Stimulated activated CD4-positive, alpha-beta T cell treated with anti-CD3 and anti-CD28 coated beads, Interleukin-2, amount 100 ng/mL, for 48 hours (primary cell): Measurements from ENCODE around the gene JMJD7.

ENCODE experiments used
- DNase-seq, 2 donors: peaks; one replicate each; pipeline ENCODE4 v3.0.0-alpha.2; 2020

JMJD7 gene

DNA sequence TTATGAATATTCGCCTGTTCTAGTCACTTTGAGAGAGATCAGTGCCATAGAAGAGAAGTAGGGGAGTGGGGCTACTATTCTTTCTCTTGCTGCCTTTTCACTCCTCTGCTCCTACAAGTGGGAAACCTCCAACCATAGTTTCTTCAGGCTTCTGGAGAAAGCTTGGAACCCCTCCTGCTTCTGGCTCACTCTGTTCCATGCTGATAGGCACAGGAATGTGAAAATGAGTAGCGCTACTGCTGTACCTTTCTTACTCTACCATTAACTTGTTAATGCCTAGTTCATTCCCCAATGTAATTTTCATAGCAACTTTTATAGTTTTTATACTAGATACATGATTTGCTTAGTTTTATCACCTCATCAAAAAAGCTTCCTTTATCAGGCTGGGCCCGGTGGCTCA is 26.7 kb upstream of the JMJD7 start:
- DNase-seq = no peak

DNA sequence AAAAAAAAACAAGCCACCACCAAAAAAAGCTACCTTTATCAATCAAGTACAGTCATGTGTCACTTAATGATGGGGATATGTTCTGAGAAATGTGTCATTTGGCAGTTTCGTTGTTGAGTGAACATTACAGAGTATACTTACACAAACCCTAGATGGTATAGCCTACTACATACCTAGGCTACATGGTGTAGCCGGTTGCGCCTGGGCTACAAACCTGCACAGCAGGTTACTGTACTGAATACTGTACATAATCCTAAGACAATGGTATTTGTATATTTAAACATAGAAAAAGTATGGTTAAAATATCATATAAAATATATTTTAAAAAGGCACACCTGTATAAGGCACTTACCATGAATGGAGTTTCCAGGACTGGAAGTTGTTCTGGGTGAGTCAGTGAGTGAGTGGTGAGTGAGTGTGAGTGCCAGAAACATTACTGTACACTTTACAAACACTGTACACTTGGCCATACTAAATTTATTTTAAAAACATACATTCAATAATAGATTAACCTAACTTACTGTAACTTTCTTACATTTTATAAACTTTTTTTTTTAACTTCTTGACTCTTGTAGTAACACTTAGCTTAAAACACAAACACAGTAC is 25.9 kb upstream of the JMJD7 start:
- no peak for DNase-seq

GRCh38 chr15:41804361-41804760 is 23.5 kb upstream of the JMJD7 start:
- DNase-seq = no peak

GRCh38 chr15:41804916-41805666 is 22.8 kb upstream of the JMJD7 start:
- DNase-seq = no peak

DNA sequence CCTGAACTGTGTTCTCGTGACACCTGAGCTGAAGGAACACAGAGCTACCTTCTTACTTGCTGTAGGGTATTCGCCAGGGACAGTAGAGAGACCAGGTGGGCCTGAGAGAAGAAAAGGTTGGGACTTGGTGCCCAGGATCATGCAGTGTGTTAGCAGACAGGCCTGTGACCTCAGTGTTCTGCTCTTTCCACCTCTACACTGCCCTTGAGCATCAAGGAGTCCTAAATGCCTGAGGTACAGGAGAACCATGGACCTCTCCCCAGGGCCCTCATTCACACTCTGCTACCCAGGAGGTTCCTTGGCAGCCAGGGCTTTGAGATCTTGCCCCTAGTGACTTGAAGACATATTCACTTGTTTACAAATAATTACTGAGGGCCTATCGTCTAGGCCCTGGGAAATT is 22.2 kb upstream of the JMJD7 start:
- DNase-seq = no peak

DNA sequence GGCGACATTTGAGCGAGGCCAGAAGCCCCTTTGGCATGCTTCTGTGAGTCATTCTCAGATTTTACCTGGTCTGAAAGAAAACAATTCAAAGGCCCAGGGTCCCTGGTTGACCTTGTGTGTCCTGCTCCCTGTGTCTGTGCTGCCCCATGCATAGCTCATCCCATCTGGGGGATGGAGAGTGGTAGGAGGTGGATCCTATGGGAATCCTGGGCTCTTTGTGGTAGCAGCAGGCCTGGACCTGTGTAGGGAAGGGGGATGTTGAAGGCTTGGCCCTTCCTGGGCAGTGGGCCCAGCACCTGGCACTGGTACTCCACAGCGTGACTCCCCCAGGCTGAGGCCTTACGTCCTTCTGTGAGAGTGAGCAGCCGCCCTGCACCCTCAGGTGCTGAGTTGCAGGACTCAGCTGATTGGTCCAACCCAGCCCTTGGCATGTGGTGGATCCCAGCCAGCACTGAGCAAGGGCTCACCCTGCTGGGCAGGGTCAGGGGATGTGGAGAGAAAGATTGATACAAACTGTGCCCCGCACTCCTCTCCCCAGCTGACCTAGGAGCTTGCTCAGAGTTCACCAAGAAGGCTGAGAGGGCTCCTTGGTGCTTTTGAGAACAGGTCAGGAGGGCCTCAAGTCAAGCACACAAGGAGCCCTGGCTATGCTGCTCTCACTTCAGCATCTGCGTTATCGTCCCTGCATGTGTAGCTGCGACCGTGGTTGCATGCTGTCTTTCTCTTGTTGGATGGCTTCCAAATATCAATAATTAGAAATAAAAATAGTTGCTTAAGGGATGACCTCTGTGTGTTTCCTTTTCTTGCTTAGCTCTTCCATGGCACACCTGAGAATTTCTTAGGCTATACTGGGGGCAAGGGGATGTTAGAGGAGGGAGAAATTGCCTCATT is 21.4 kb upstream of the JMJD7 start:
- no peak for DNase-seq

GRCh38 chr15:41809121-41809520 is 18.8 kb upstream of the JMJD7 start:
- no peak for DNase-seq

GRCh38 chr15:41809526-41810220 is 18.2 kb upstream of the JMJD7 start:
- DNase-seq = no peak

DNA sequence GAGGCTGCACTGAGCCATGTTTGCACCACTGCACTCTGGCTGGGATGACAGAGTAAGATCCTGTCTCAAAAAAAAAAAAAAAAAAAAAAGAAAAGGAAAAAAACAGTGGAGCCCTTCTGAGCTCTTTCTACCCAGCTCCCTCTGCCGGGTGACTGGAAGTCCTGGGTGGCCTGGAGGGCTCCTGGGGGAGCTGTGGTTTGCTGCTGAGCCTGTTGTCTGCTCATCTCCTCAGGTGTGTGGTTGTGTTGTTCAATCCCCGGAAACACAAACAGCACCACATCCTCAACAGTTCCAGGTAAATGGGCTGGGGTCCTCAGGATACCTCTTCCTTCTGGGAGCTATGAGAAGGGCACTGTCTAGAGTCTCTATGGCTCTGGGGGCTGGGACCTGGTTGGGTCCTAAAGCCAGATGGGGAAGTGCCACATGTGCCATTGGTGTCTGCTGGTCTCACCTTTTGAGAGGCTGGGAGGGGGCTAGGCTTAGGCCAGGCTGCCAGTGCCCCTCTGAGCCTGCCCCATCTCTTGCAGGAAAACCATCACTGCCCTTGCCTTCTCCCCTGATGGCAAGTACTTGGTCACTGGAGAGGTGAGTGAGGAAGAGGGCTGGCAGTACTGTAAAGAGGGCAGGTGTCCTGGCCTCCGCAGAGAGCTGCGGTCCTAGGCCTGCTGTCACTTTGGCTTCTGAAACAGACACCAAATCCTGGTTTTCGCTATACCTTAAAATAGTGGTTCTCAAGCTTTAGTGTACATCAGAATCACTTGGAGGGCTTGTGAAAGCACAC is 17.1 kb upstream of the JMJD7 start:
- no peak for DNase-seq

- DNase-seq = peak; percentile 60 to 66
Observed at GRCh38 chr15:41811432-41812195, 16.3 kb upstream of the JMJD7 start.

- no peak for DNase-seq
Observed at GRCh38 chr15:41812820-41813375, 15.0 kb upstream of the JMJD7 start.

DNA sequence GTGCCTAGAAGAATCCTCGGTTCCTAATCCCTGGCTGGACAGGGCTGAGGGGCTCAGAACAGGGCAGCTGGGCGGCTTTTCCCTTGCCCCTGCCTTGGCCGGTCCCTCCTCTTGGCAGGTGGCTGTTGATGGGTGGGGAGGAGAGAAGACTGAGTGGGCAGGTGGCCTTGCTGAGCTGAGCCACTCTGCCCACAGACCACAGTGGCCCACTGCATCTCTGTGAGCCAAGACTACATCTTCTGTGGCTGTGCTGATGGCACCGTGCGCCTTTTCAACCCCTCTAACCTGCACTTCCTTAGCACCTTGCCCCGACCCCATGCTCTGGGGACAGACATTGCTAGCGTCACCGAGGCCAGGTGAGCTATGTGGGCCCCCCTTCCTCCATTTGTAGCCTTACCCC is 14.5 kb upstream of the JMJD7 start:
- DNase-seq = no peak

DNA sequence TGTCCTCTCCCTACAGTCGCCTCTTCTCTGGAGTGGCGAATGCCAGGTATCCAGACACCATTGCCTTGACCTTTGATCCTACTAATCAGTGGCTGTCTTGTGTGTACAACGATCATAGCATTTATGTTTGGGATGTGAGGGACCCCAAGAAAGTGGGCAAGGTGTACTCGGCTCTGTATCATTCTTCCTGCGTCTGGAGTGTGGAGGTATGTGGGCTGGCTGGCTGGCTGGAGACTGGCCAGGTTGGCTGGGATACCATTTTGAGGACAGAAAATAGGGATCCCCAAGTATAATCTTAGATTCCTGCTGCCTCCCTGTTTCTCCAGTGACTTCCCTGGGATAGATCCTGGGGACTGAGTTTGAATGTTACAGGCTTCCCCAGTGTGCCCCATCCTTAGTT is 13.4 kb upstream of the JMJD7 start:
- no peak for DNase-seq

DNA sequence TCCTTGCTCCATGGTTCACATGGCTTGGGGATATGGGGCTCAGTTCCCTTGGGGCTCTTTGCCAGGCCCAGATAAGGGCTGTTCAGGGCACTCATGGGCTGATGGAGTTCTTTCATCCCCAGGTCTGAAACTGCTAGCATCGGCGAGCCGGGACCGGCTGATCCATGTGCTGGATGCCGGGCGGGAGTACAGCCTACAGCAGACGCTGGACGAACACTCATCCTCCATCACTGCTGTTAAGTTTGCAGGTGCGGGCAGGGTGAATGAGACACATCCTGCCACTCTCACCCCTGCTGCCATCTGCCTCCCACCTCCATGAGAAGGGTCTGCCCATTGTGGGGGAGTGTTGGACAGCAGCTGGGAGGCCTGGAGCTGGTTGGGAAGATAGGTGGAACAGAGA is 11.1 kb upstream of the JMJD7 start:
- DNase-seq = no peak

DNA sequence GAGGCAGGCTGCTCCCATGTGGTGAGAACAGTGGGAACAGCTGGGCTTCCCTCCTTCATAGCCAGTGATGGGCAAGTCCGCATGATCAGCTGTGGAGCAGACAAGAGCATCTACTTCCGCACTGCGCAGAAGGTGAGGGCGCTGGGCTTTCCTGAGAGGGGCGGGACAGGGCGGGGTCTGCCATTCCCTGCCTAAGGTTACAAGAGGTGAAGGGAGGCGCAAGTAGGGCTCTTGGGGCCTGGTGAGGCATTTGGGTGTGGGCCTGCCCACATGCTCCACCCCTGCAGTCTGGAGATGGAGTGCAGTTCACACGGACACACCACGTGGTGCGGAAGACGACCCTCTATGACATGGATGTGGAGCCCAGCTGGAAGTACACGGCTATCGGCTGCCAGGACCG is 10.6 kb upstream of the JMJD7 start:
- no peak for DNase-seq

DNA sequence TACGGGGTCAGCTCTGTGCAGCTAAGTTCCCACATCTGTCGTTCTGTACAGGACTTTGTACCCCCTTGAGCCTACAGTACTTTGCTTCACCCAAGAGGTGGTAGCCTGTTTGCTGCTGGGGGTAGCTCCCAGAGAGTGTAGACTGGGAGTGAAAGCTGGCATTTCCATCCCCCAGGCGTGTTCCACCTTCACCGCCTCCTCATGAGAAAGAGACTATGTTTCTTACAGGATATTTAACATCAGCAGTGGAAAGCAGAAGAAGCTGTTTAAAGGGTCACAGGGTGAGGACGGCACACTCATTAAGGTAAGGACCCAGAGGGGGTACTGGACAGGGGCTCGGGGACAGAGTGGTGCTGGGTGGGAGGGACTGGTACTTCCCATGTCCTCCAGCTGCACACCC is 10.1 kb upstream of the JMJD7 start:
- no peak for DNase-seq

DNA sequence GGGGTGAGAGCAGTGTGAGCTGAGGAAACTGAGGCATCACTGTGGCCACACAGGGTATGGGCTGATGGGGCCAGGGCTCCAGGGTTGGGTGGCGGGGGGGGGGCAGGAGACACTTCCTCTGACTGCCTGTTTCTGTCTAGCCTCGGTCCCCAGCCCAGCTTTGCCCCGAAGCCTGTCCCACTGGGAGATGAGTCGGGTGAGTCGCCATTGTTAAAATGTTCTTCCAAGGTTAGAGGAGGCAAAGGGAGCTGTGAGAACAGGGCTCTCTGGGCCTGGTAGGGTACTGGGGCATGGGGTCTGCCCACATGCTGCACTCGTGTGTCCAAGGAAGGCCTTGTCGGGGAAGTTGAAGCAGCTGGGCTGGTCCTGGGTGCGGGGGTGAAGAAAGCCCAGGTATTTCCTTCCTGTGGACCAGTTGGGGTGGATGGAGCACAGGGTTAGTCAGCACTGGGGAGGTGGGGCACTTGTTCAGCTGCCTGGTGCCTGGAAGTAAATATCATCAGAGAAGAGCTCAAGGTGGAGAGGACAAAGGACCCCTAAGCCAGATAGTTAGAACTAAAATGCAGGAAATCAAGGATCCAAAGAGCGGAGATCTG is 8.3 kb upstream of the JMJD7 start:
- DNase-seq = no peak

- no peak for DNase-seq
Observed at GRCh38 chr15:41820791-41821423, 7.0 kb upstream of the JMJD7 start.

DNA sequence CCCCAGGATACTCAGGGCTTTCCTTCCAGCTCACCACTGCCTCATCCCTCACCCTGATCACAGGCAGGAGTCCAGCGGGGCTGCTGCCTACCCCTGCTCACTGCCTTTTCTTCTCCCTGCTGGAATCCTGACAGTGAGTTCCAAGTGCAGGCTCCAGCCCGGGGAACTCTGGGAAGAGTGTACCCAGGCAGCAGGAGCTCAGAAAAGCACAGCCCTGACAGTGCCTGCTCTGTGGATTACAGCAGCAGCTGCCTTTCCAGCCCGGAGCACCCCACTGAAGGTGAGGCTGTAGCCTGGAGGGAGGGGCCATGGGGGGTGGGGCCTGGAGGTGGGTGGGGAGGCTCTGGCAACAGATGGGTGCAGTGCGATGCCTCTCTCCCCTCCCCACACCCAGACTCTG is 6.1 kb upstream of the JMJD7 start:
- no peak for DNase-seq

- DNase-seq = no peak
Observed at GRCh38 chr15:41822471-41822870, 5.4 kb upstream of the JMJD7 start.
